GM21381 (cell line): ENCODE data around the gene TXNRD2.
"Not testable (repeated sequence)": the region's sequence is repeated elsewhere in the genome, so short reads cannot be mapped to it uniquely, and the experiment has no call there.

ENCODE experiments used
- ATAC-seq: cut with Tn5 transposase; IDR thresholded peaks from one replicate; pipeline ENCODE4 v1.9.1; 2021; ENCODE audit warnings: mild to moderate bottlenecking, moderate library complexity; ENCODE audit not compliant: unreplicated experiment

The TXNRD2 gene

GRCh38 chr22:19850763-19851109, 90.9 kb downstream of the TXNRD2 start:
- no peak for ATAC-seq

GRCh38 chr22:19849835-19850762, 91.5 kb downstream of the TXNRD2 start:
- no peak for ATAC-seq

- no peak for ATAC-seq
Measured at GRCh38 chr22:19848298-19849224, 93.1 kb downstream of the TXNRD2 start.

GRCh38 chr22:19847345-19847632, 94.3 kb downstream of the TXNRD2 start:
- no peak for ATAC-seq

GRCh38 chr22:19846620-19847344, 94.8 kb downstream of the TXNRD2 start:
- ATAC-seq, result no peak

- ATAC-seq, result no peak
Measured at GRCh38 chr22:19845054-19845722, 96.4 kb downstream of the TXNRD2 start.

GRCh38 chr22:19844377-19845053, 97.1 kb downstream of the TXNRD2 start:
- ATAC-seq, result no peak

GRCh38 chr22:19843857-19844376, 97.7 kb downstream of the TXNRD2 start:
- ATAC-seq, result no peak

GRCh38 chr22:19843107-19843856, 98.3 kb downstream of the TXNRD2 start:
- ATAC-seq, result no peak

- ATAC-seq, result no peak
Measured at GRCh38 chr22:19842393-19843106, 99.1 kb downstream of the TXNRD2 start.

- ATAC-seq, result no peak
Measured at GRCh38 chr22:19841641-19842392, 99.8 kb downstream of the TXNRD2 start.

GRCh38 chr22:19840955-19841640, 100.5 kb downstream of the TXNRD2 start:
- ATAC-seq, result no peak

- no peak for ATAC-seq
Measured at GRCh38 chr22:19840059-19840458, 101.6 kb downstream of the TXNRD2 start.

GRCh38 chr22:19837915-19838314, 103.7 kb downstream of the TXNRD2 start:
- no peak for ATAC-seq

GRCh38 chr22:19836512-19836911, 105.1 kb downstream of the TXNRD2 start:
- ATAC-seq, result no peak

- ATAC-seq, result no peak
Measured at GRCh38 chr22:19834599-19834998, 107.0 kb downstream of the TXNRD2 start.

- ATAC-seq, result not testable (repeated sequence)
Measured at GRCh38 chr22:19833327-19833726, 108.3 kb downstream of the TXNRD2 start.
